Right ventricle myocardium superior (tissue), 1 donor: ENCODE measurements around the gene PTPRN2. TPM values are rescaled to one million over a fixed set of nuclear protein-coding genes. Genes with fewer than 3 reads are reported as not detected.
A peak's percentile ranks its signal among the peaks of the same experiment; 100 is the strongest.
"Not testable (repeated sequence)": the region's sequence is repeated elsewhere in the genome, so short reads cannot be mapped to it uniquely, and the experiment has no call there.

Source experiments
- ATAC-seq: fragments of 200-7000 bp; cut with Tn5 transposase; one replicate; pipeline ENCODE4 v1.9.1; 2020; ENCODE audit warnings: mild to moderate bottlenecking; ENCODE audit not compliant: poor library complexity
- DNase-seq: peaks from one replicate; pipeline ENCODE4 v3.0.0-alpha.2; 2020
- intact Hi-C: fragments of 100-400 bp; cut with DNase I; formaldehyde crosslinking; loops from one replicate; pipeline ENCODE4 v1.11.2; 2022
- total RNA-seq: library from RNA; stranded (reverse); fragmentation: NEBNext Ultra II Directional; extraction: Animal tissue kit (Norgen Biotek cat#: 25700); gene quantifications from one replicate; pipeline ENCODE4 v1.2.1, GENCODE V29; 2021
- donor health status: DM: no; HTN: yes; CAD: no; lungs with severe emphysema.

PTPRN2 gene
- total RNA-seq, 1 donor from 2014 or later: 1.2 TPM

DNA sequence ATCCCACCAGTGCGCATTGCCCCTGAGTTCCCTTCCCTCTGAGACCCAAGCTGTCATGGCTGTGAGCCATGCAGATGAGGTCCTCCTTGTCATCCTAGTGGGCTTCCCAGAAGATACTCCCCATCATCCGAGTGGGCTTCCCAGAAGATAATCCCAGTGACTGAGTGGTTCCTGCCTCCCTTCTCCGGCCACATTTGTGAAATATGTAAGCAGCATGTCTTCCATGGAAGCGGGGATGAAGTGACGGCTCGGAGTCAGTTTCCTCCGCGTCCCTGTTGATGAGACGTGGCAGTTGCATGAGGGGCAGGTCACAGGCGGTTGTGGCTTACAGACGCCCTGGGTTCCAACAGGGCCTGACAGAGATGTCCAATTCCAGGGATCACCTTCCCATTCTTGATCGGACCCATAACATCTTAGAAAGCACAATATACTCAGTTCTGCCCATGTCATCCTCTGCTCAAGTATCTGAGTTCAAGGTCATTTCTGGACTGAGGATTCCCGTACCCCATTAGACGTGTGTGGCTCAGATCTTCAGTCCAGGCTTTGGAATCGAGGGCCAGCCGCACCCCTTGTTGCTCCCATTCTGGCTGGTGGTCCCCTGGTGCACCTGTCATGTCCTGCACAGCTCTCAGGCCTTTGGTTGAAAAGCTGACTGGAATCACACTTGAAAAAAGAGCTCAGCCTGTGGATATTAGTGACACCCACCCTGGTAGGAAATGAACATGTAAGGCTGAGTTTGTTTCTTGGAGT is 166.9 kb downstream of the PTPRN2 start:
- no peak for DNase-seq
- ATAC-seq: no peak
- intact Hi-C loops: no loop called here

DNA sequence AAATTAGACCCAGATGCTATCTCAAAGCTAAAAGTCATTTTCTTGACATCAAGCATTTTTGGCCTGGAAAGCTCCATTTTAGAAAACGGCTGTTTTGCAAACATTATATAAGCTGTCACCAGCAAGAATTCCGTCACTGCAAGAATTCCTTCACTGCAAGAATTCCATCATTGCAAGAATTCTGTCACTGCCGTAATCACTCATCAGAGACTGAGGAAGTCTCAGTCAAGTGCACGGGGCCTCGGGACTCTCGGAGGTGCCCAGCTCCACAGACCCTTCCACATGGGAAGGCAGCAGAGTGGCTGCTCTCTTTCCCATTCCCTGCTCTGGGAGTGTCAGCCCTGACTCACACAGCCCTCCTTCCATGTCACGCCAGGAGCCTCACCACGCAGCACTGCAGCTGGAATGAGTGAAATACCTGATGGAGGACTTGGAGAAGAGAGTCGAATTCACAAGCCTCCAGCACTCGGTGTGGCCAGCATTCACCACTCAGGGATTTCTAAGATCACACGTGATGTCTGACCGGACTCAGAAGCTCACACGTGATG is 168.3 kb downstream of the PTPRN2 start:
- intact Hi-C loops: no loop called here
- ATAC-seq (no peak), DNase-seq (no peak)

DNA sequence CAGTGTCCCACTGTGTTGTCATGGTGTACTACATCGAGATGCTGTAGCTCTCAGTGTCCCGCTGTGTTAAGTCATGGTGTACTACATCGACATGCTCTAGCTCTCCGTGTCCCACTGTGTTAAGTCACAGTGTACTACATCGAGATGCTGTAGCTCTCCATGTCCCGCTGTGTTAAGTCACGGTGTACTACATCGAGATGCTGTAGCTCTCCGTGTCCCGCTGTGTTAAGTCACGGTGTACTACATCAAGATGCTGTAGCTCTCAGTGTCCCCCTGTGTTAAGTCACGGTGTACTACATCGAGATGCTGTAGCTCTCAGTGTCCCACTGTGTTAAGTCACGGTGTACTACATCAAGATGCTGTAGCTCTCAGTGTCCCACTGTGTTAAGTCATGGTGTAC is 169.2 kb downstream of the PTPRN2 start:
- DNase-seq, intact Hi-C loops, ATAC-seq: not testable (repeated sequence)

DNA sequence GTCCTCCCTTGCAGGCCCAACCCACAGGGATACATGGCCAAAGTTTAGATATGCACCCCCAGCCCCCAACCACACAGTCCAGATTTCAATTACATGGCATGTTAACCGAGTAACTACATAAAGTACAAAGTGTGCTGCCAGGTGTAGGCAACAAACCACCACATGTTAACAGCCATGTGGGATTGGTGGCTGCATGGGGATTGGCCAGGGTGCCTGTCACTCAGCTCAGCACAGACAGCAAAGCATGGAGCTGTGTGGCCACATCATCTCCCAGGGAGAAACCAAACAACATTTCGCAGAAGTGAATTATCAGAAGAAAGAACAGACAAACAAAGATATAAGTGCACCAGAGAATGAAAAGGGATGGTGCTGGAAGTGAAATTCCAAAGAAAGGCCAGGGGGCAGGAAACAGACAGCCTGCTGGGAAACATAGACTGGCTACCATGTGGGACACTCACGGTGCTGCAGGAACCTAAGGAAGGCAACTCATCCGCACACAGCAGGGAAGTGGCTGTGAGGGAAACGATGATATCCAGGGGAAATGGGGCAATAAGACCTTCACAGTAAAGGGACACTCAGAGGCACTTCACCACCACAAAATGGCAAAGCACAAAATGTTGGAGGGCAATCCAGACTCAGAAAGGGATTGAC is 171.2 kb downstream of the PTPRN2 start:
- DNase-seq (no peak), ATAC-seq (no peak)
- intact Hi-C loops: no loop called here

DNA sequence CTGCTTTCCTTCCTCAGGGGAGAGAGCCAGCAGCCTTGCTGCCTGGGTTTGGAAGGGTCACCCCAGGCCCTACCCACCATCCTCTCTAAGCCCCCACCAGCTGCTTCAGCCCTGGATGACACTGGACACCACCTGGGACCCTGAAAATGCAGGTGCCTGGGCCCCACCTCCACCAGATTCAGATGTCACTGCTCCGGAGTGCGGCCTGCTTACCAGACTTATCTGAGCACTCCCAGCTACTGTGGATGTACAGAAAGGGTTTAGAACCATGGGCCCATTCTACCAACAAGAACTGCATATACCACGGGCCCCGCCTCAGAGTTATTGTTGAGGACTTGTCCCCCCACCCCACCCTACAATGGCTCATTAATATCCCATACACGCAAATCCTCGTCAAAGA is 172.3 kb downstream of the PTPRN2 start:
- DNase-seq: no peak
- ATAC-seq: no peak
- intact Hi-C loops: no loop called here

DNA sequence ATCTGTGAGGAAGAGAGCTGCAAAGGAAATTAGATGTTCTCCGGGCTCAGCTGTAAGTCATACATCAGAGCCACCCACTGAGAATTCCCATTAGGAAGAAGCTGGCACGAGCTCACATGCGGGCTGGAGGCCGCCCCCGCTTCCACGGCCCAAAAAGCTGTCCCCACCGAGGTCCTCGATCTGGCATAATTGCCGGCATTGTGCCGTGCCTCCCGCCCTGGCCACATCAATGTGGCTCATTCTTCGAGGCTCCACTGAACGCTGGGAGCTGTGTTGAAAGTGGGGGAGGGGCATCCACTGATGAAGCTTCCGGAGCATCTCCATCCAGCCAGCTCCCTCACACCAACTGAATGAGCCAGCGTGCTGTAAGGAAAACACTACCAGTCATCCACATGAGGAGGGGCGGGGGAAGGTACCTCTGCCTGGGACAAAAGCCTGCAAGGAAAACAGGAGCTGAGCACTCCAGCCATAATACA is 173.1 kb downstream of the PTPRN2 start:
- no peak for ATAC-seq
- no peak for DNase-seq
- intact Hi-C loops: no loop called here

DNA sequence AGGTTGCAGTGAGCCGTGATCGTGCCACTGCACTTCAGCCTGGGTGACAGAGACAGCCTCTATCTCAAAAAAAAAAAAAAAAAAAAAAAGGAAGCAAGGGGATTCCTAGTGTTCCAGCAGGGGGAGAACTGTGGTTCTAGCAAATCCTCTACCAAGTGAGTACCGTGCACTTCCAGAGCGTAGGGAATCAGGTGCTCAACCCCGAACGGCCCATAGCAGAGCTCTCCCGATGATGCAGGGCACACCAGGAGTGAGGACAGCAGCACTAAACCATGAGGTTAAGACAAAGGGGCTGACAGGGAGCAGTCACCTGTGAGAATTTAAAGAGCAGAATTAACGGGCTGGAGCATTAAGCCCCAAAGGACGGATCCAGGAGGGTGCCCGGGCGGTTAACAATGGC is 173.6 kb downstream of the PTPRN2 start:
- DNase-seq (no peak), ATAC-seq (no peak)
- intact Hi-C loops: no loop called here

DNA sequence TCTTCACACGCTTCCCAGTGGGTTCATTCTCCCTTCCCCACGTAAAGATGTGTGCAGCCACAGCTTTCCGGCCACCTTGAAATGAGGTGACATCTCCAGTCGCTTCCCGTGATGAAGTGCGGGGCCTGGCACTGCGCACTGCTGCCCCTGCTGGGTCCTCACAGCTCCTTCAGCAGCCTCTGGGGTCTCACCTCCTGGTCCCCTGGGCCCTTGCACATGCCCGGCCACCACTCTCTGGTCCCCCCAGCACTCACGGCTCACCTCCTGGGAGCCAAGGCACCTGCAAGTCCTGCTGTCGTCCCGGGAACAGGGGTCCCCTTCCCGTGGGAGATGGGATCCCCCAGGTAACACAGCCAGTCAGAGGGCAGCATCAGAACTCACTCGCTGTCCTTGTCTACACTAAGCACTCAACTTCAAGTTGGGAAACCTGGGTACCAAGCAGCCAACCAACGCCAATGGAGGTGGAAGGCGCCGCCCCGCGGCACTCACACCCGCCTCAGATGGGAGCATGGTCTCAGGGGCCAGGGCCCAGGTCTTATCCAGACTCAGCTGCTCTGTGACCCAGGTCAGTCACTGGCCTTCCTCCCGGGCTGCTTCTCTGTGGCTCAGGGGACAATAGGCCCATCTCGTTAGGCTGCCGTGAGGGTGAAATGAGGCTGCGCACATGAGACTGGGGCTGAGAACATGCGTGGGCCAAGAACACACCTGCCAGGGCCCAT is 176.2 kb downstream of the PTPRN2 start:
- intact Hi-C loops: no loop called here

DNA sequence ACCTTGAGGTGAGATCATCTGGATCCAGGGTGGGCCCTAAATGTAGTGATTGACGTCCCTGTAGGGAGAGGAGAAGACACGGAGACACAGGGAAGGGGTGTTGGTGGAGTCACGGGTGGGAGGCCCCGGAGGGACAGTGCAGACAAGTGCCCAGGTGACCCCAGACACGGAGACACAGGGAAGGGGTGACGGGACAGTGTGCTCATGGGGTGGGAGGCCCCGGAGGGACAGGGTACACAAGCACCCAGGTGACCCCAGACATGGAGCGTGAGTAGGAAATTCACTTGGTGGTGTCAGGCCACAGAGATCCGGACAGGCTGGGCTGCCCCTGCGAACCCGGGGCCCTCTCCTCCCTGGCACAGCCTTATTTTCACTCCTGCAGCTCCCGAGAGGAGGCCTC is 176.9 kb downstream of the PTPRN2 start:
- ATAC-seq: no peak
- intact Hi-C loops: no loop called here
- DNase-seq: no peak

More for the DNA sequence above, 176.2 kb downstream of the PTPRN2 start:
- ATAC-seq (no peak), DNase-seq (no peak)

DNA sequence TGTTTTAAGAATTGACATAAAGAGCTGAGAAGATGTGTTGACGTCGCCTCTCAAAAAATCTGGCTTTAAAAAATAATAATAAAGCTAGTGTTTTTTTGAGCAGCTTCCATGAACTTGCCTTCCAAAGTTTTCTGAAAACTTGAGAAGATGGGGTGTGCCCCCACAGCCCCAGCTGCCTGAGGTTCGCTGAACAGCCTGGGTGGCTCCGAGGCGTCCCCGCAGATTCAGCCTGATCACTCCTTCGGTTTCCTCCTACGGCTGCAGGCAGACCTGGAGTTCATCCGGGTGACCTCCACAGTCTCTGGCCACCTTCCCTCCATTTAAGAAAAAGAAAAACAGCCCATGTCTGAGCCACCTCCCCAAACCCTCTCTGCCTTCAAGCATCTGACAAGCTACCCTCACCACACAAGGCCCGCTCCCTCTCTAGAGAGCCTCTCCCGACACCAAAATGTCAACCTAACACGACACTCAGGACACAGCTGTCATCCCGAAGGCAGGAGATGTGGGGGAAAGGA is 177.8 kb downstream of the PTPRN2 start:
- ATAC-seq (no peak), DNase-seq (no peak)
- intact Hi-C loops: no loop called here

DNA sequence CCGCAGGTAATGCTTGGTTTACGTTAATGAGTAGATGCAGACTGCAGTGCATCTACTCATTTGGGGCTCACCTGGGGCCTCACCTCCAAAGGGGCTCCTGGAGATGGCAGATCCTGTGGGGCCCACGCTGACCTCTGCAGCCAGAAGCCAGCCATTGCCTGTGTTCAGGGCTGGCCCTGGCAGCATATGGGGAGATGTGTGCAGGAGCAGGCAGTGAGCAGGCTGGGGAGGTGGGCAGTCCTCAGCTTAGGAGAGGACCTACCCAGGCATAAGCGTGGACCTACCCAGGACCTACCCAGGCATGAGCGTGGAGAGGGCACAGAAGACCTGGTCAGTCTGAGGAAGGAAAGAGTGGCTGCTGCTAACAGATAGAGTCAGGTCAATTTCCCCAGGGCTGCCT is 178.5 kb downstream of the PTPRN2 start:
- no peak for DNase-seq
- intact Hi-C loops: no loop called here
- no peak for ATAC-seq

DNA sequence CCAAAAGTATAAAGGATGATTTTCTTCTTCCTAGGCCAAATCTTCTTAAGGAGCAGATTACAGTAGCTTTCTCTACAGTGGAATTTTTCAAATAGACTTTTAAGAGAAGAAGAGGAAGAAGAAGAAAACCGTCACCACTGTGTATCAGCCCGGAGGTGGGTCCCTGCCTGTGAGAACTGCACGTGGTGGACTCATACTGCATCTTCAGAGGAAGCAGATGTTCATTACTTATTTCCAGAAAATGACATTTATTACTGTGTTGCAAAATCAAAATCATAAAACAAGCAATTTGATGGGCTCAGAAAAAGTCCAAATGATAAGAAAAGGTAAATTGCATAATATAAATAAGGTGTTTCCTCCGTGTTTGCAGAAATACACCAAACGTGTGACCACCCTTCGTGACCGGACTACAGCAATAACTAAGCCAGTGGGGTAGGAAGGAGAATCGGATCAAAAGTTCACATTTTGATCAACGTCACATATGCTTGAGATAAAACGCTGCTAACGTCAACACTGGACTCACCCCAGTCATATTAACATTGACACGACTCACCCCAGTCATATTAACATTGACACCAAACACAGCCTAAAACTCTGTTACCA is 179.2 kb downstream of the PTPRN2 start:
- ATAC-seq: no peak
- intact Hi-C loops: no loop called here
- DNase-seq: no peak

DNA sequence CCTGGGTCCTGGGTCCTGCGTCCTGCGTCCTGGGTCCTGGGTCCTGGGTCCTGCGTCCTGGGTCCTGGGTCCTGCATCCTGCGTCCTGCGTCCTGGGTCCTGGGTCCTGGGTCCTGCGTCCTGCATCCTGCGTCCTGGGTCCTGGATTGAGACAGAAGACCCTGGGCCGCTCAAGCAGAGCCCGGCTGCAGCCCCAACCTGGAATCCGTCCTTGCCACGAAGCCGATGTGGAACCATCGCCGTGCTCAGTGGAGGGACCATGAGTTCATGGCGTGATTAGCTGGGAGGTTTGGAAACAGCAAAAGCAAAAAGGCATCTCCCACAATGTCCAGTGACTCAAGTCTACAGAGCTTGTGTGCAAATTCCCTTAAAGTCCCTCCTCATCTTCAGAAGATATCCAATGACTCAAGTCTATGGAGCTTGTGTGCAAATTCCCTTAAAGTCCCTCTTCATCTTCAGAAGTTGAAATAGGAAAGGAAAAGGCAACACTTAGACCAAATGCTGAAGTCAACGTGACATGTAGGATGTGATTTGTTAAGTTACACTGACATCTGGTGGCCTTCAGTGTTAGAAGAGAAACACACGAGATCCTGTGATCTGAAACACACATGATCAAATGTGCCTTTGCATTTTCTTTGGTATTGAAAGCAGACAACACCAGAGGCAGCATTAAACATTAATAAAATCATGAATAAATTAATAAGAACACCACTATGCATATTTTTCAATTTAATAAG is 179.9 kb downstream of the PTPRN2 start:
- intact Hi-C loops: no loop called here
- DNase-seq (no peak), ATAC-seq (peak; percentile 51)

DNA sequence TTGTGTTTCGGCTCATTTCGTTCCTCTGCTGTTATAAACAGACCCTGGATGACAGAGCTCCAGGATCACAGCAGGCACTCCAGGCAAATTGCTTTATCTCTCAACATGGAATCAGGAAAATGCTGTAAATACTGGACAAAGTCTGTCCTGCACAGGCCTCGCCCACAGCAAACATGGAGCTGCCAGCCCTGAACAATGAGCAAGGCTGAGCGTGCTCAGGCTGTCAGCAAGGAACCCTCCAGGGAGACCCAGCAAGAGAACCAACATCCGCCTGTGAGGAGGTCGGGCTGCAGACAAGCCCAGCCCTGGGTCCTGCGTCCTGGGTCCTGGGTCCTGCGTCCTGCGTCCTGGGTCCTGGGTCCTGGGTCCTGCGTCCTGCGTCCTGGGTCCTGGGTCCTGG is 180.8 kb downstream of the PTPRN2 start:
- intact Hi-C loops: no loop called here
- DNase-seq: peak; percentile 61
- peak; percentile 73 for ATAC-seq

DNA sequence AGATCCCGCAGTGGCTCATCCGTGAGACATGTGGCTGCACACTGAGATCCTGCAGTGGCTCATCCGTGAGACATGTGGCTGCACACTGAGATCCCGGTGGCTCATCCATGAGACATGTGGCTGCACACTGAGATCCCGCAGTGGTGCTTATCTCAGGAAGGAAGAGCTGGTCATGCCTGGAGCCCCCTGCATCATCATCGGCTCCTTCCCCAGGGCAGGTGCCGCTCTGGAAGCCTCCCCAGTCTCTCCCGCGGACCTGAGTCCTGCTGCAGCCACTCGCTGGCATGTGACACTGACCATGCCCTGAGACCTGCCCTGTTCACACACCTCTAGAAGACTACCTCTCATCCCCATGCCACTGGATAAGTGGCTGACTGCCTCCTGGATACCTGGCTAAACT is 181.3 kb downstream of the PTPRN2 start:
- no peak for DNase-seq
- intact Hi-C loops: no loop called here
- ATAC-seq: no peak

DNA sequence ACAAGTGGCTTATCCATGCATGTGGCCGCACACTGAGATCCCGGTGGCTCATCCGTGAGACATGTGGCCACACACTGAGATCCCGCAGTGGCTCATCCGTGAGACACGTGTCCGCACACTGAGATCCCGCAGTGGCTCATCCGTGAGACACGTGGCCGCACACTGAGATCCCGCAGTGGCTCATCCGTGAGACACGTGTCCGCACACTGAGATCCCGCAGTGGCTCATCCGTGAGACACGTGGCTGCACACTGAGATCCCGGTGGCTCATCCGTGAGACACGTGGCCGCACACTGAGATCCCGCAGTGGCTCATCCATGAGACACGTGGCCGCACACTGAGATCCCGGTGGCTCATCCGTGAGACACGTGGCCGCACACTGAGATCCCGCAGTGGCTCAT is 181.9 kb downstream of the PTPRN2 start:
- intact Hi-C loops, ATAC-seq, DNase-seq: not testable (repeated sequence)

DNA sequence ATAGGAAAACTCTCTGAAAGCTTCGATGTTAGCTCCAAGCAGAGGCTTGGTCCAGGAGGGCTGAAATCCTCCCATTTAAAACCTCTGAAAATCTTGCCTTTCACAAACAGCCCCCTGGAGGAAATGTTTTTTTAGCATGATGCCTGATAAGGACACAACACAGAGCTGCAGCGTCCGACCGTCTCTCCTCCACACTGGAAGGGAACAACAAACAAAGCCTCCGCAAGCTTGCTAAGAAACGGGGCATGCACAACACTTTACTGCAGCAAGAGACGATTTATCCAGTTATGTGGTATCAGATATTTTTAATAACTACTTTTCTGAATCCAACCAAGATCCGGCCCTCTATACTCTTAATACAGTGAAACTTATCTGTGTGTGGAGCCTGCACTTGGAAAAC is 182.3 kb downstream of the PTPRN2 start:
- ATAC-seq: no peak
- intact Hi-C loops: no loop called here

DNA sequence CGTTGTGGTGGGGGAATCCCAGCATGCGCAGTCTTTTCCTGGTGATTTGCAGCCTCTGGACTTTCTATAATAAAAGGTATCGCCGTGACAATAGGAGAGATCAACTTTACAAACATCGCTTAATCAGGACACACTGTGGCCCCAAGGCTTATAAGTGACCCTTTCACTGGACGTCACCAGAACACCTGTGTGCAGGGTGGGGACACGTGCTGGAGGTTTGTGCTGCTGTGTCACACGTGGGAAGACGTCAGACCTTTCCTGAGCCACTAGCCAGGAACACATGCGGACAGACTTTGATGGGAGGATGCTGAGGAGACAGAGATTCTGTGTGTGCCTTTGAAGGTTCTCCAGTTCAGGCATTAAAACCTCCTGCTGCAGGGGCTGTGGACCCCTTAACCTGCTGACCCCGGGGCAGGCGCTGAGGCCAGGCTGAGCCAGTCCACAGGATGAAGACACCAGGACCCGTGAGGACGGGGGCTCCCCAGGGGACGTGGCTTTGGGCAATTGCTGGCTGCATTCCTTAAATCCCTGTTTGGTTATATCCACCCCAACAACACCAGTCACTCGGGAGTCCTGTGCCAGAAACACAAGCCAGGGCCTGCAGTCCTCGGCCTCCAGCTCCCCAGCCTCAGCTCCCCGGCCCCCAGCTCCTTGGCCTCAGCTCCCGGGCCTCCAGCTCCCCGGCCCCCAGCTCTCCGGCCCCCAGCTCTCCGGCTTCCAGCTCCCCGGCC is 183.4 kb downstream of the PTPRN2 start:
- DNase-seq (no peak), ATAC-seq (no peak)
- intact Hi-C loops: no loop called here

More for the DNA sequence above, 182.3 kb downstream of the PTPRN2 start:
- DNase-seq: no peak
